T-helper 2 cell (primary cell): Measurements from ENCODE around the gene SLC6A19.

Experiments used
- DNase-seq, 5 experiments: peaks; one replicate each; pipeline versions ENCODE4 v3.0.0 to v3.0.0-alpha.2; 2012 to 2022

The SLC6A19 gene

GRCh38 chr5:1209896-1210776 is 8.7 kb downstream of the SLC6A19 start:
- DNase-seq: no peak

GRCh38 chr5:1210832-1211251 is 9.4 kb downstream of the SLC6A19 start:
- no peak for DNase-seq

GRCh38 chr5:1211701-1212100 is 10.3 kb downstream of the SLC6A19 start:
- DNase-seq: no peak

GRCh38 chr5:1212271-1212670 is 10.9 kb downstream of the SLC6A19 start:
- no peak for DNase-seq

- no peak for DNase-seq
Measured at GRCh38 chr5:1212881-1213280, 11.5 kb downstream of the SLC6A19 start.

GRCh38 chr5:1213508-1214162 is 12.2 kb downstream of the SLC6A19 start:
- DNase-seq: no peak

GRCh38 chr5:1214163-1214935 is 13.0 kb downstream of the SLC6A19 start:
- no peak for DNase-seq

GRCh38 chr5:1214936-1215220 is 13.5 kb downstream of the SLC6A19 start:
- no peak for DNase-seq

- no peak for DNase-seq
Measured at GRCh38 chr5:1215320-1216096, 14.1 kb downstream of the SLC6A19 start.

GRCh38 chr5:1216211-1216917 is 15.0 kb downstream of the SLC6A19 start:
- DNase-seq: no peak

- no peak for DNase-seq
Measured at GRCh38 chr5:1216918-1217295, 15.5 kb downstream of the SLC6A19 start.

GRCh38 chr5:1217596-1218206 is 16.3 kb downstream of the SLC6A19 start:
- no peak for DNase-seq

GRCh38 chr5:1218351-1219080 is 17.1 kb downstream of the SLC6A19 start:
- no peak for DNase-seq

GRCh38 chr5:1219098-1219767 is 17.8 kb downstream of the SLC6A19 start:
- DNase-seq: no peak

- no peak for DNase-seq
Measured at GRCh38 chr5:1219768-1220100, 18.3 kb downstream of the SLC6A19 start.

- DNase-seq: no peak
Measured at GRCh38 chr5:1220351-1220750, 19.0 kb downstream of the SLC6A19 start.

- DNase-seq: no peak
Measured at GRCh38 chr5:1220831-1221230, 19.4 kb downstream of the SLC6A19 start.

GRCh38 chr5:1221721-1222120 is 20.3 kb downstream of the SLC6A19 start:
- no peak for DNase-seq

- no peak for DNase-seq
Measured at GRCh38 chr5:1222147-1222546, 20.8 kb downstream of the SLC6A19 start.

- DNase-seq: no peak
Measured at GRCh38 chr5:1222621-1223277, 21.4 kb downstream of the SLC6A19 start.
